ENCODE data around the gene COG5. TPM values are rescaled to one million over a fixed set of nuclear protein-coding genes. Genes with fewer than 3 reads are reported as not detected.

Gene COG5
- polyA plus RNA-seq, 3 donors, result 8.8 to 11.1 (median 9.8) TPM

DNA sequence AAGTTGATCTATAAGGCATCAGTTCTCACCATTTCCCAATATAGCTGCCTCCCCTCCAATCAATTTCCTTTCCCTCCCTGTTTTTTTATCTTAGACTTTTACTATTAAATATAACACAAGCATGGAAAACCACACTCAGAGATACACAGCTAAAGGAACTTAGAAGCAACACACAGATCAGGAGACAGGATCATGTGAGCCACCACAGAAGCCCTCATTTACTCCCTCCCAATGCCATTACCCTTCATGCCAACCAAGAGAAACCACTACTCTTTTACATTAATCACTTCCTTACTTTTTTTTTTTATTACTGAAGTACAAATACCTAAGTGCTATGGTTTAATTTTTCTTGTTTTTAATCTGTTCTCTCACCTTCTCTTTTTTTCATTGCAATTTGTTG, 33.0 kb downstream of the COG5 start:
- no peak overlapping the region for H3K27ac ChIP-seq (ENCODE audit: low read depth, low read length)

DNA sequence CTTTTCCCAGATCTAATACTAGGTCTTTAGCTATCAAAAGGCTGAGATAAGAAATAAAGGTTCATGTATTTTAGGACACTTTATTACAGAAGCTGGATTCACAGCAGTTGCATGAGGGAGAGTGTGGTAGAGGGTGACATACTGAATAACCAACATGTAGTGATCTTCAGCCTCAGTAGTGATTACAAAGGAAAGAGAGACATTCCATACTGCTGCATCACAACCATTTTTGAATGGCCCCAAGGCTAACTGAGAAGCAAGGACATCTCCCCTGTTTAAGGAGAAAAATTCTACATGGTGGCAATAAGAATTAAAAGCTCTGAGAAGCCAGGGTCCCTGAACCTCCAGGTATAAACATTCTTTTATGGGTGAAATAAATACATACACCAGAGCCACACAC, 35.3 kb downstream of the COG5 start:
- no peak overlapping the region for H3K27ac ChIP-seq (ENCODE audit: low read depth, low read length)

DNA sequence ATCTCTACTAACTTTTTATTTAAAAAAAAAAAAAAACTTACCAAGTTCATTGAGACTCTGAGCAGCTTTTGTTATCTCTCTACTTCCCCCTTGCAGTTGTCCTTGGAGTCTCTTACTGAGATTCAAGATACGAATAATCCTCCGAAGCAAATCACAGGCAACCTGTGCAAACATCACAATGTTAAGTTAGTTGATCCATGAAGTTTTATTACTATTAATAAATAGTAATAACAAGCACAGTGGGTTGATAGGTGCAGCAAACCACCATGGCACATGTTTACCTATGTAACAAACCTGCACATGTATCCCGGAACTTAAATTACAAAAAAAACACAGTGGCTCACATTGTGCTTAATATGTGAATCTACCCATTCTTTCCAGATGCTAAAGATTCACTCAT, 36.5 kb downstream of the COG5 start:
- WGBS, 3 donors, result 53 to 93% (median 89%) methylated on average over 3 of the region's 3 CpGs
- no peak overlapping the region for H3K27ac ChIP-seq (ENCODE audit: low read depth, low read length)

DNA sequence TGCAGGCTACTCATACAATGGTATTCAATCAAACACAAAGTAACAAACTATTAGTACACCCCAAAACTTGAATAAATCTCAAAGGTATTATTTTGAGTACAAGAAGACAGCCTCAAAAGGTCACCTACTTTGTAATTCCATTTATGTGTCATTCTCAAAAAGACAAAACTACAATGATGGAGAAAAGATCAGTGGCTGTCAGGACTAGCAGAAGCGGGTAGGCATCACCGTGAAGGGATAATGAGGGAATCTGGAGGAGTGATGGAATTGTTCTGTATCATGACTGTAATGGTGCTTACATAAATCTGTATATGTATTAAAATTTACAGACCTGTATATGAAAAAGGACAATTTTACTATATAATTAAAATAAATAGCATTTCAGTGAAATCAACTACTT, 37.0 kb downstream of the COG5 start:
- no peak overlapping the region for H3K27ac ChIP-seq (ENCODE audit: low read depth, low read length)
- 96 to 98% (median 97%) methylated on average over 2 of the region's 2 CpGs for WGBS, 3 donors

DNA sequence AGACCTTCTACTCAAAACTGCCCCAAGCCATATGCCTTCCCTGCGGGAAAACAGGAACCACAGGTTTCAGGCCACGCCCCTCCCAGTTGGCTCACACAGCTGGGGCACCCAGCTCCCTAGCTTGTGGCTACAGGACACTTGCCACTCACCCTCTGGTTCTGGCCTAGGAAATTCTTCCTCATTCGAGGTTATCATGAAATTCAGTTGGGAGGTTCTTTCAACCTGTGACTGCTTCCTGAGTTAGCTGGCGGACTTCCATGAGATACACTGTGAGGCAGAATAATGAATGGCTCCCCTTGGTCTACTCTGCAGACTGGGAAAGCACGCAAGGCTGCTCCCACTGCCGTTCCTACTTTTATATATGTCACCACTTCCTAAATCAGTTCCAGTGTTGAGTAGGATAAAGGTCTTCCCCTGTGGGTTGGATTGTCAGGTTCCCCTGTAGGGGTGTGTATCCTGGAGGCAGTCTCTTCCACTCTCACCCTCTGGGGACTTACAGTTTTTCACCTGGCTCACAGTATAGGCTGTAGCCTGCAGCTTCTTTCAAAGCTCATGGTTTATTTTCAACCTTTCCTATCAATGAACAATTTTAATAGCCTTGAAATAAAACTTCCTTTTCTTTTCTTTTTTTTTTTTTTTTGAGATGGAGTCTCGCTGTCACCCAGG, 56.9 kb downstream of the COG5 start:
- no peak overlapping the region for H3K27ac ChIP-seq (ENCODE audit: low read depth, low read length)
- 48 to 49% (median 49%) methylated on average over 7 of the region's 7 CpGs for WGBS, 3 donors

DNA sequence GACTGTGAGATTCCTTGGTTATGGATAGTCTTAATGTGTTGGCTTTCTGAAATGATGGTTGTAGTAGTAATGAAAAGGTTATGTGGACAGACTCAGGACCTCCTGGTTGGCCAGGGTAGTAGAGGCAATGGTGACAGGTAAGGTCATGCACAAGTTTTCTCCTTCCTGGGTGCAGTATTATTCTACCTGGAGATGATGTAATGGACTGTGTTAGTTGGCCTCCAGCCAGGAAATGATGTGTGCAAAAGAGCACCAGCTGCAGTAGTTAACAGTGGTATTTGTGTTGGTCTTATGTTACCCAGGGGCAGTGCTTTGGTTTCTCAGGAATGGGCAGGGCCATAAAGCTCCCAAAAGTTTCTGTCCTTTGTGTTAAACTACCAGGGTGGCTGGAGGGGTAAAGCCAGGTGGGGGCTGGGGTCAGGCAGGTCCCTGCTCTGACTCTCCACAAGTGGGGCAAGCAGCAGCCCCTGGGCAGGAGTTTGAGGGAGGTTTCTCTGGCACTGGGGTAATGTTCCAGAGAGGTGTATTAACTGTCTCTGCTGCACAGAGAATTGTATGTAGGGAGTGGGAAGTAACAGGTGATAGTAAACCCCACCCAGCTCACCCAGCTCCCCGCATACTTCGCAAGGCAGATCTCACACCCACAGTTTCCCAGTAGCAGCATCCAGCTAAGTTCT, 57.6 kb downstream of the COG5 start:
- WGBS, 3 donors, result 72 to 96% (median 94%) methylated on average over 2 of the region's 2 CpGs
- no peak overlapping the region for H3K27ac ChIP-seq (ENCODE audit: low read depth, low read length)

DNA sequence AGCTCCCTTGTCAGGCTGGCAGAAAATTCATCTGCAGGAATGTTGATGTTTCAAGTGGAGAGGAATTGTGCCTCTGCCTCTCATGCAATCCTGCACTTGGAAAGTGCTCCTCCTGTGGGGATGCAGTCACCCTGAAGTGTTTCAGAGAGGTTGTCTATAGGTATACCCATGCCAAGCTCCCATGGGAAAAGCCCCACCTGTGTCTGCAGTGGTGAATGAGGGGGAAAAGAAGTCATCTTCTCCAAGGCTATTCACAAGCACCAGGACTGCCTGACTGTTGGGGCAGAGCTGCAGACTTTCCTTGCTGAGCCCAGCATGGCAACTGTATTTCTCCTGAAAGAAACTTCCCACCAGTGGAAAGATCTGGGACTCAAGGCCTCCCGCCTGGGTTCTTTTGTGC, 58.4 kb downstream of the COG5 start:
- WGBS, 3 donors, result 83 to 100% (median 95%) methylated on average over 1 of the region's 1 CpG

DNA sequence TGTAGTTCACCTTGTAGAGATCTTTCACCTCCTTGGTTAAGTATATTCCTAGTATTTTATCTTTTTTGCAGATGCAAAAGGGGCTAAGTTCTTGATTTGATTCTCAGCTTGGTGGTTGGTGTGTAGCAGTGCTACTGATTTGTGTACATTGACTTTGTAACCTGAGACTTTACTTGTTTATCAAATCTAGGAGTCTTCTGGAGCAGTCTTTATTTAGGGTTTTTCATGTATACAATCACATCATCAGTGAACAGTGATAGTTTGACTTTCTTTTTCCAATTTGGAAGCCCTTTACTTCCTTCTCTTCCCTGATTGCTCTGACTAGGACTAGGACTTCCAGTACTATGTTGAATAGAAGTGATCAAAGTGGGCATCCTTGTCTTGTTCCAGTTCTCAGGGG, 60.0 kb downstream of the COG5 start:
- no peak overlapping the region for H3K27ac ChIP-seq (ENCODE audit: low read depth, low read length)

More for the DNA sequence above, 58.4 kb downstream of the COG5 start:
- no peak overlapping the region for H3K27ac ChIP-seq (ENCODE audit: low read depth, low read length)

DNA sequence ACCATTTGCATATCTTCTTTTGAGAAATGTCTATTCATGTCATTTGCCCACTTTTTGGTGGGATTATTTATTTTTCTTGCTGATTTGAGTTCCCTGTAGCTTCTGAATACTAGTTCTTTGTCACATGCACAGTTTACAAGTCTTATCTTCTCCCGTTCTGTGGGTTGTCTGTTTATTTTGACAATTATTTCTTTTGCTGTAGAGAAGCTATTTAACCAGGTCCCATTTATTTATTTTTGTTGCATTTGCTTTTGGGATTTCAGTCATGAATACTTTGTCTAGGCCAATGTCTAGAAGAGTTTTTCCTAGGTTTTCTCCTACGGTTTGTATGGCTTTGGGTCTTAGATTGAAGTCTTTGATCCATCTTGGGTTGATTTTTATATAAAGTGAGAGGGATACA, 60.9 kb downstream of the COG5 start:
- 92 to 94% (median 92%) methylated on average over 2 of the region's 2 CpGs for WGBS, 3 donors
- no peak overlapping the region for H3K27ac ChIP-seq (ENCODE audit: low read depth, low read length)

DNA sequence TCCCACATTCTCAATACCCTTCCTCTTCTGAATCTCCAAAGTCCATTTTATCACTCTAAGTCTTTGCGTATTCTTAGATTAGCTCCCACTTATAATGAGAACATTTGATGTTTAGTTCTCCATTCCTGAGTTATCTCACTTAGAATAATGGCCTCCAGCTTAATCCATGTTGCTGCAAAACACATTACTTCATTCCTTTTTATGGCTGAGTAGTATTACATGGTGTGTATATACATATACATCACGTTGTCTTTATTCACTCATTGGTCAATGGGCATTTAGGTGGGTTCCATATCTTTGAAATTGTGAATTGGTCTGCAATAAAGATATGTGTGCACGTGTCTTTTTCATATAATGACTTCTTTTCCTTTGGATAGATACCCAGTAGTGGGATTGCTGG, 61.6 kb downstream of the COG5 start:
- 87 to 94% (median 91%) methylated on average over 3 of the region's 3 CpGs for WGBS, 3 donors
- H3K27ac ChIP-seq (ENCODE audit: low read depth, low read length), result no peak overlapping the region

DNA sequence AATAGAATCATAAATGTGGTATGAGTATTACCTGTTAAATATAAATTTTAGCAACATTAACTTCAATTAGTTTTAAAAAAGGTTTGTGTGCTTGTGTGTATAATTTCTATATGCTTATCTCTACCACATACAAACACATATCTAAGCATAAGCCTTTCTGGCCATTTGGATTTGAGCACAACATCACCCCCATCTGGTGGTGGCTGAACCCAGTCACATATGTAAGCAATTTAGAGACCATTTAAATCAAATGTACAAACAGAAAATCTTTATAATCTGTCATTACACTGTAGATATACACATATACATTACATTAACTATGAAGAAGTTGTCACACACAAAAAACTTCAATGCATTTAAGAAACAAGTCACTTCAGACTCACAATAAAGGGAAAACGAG, 62.1 kb downstream of the COG5 start:
- 67 to 100% (median 95%) methylated on average over 1 of the region's 1 CpG for WGBS, 3 donors
- no peak overlapping the region for H3K27ac ChIP-seq (ENCODE audit: low read depth, low read length)

DNA sequence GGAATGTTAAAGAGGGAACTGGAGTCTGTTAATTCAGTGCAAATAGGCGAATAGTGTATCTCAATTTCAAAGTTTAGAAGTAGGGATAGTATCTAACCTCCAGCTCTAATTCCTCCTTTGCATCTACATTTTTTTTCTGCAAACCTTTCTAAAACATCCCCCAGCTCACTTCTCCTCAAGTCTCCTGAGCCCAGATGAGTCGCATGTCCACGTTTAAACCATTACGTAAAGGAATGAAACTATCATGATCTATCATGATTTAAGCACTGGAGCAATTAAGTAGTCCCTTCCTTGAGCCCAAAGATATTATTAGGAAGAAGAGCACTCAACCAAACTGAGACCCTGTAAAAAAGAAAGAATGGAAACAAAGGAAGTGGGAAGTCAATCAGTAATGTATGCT, 64.0 kb downstream of the COG5 start:
- H3K27ac ChIP-seq (ENCODE audit: low read depth, low read length), result no peak overlapping the region
- 84 to 87% (median 85%) methylated on average over 4 of the region's 4 CpGs for WGBS, 3 donors

DNA sequence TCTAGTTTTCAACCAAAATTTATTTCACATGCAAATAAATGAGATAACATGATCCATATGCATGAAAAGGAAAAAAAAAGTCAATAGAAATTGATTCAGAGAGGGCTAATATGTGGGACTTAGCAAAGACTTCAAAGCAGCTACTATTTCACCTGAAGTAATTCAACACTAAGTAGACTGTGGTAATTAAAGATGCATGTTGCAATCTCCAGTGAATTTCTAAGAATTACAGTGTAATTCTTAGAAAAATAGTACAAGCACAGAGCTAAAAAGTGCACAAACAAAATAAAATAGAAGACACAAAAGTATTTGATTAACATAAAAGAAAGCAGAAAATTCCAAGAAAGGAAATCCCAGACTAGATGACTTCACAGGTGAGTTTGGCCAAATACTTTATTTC, 68.2 kb downstream of the COG5 start:
- no peak overlapping the region for H3K27ac ChIP-seq (ENCODE audit: low read depth, low read length)

DNA sequence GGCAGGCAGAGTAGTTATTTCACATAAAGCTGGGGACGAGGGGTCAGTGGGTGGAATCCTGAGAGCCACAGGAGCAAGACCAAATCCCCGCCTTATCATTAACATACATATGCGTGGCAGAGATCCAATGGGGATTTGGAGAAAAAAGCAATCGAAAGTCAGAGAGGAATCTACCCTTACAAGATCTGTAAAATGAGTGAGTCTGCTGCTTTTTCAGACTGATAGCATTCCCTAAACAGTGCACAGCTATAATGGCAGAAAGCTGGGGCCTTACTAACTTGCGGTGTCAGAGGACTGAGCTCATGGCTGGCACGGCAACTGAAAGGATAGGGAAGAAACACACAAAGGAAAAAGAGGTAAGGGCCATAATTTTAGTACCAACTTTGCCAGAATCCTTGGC, 68.8 kb downstream of the COG5 start:
- 87 to 95% (median 93%) methylated on average over 6 of the region's 6 CpGs for WGBS, 3 donors
- no peak overlapping the region for H3K27ac ChIP-seq (ENCODE audit: low read depth, low read length)

DNA sequence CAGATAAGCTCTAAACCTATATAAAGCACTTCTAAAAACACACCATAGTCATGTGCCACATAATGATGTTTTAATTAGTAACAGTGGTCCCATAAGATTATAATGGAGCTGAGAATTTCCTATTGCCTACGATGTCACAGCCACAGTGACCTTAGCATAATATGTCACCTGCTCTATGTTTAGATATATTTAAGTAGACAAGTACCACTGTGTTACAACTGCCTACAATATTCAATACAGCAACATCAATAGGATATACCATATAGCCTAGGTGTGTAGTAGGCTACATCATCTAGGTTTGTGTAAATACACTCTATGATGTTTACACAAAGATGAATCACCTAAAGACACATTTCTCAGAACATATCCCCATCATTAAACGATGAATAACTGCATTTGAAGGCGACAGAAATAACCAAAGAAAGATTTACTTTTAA, 69.4 kb downstream of the COG5 start:
- 84 to 91% (median 84%) methylated on average over 3 of the region's 3 CpGs for WGBS, 3 donors
- H3K27ac ChIP-seq (ENCODE audit: low read depth, low read length), result no peak overlapping the region

DNA sequence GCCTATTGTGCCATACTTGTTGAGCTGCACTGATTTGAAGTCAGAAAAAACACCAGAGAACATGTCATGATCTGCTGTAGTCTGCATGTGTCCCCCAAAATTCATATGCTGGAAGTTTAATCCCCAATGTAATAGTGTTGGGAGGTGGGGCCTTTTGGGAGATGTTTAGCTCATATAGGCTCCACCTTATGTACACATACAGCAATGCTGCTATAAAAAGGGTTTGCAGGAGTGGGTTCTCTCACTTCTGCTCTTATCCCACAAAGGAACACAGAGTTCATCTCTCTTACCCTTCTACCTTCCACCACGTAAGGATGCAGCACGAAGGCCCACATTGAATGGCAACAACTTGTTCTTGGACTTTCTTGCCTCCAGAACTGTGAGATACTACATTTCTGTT, 70.8 kb downstream of the COG5 start:
- H3K27ac ChIP-seq (ENCODE audit: low read depth, low read length), result no peak overlapping the region
- WGBS, 3 donors, result 98 to 100% (median 98%) methylated on average over 2 of the region's 2 CpGs

DNA sequence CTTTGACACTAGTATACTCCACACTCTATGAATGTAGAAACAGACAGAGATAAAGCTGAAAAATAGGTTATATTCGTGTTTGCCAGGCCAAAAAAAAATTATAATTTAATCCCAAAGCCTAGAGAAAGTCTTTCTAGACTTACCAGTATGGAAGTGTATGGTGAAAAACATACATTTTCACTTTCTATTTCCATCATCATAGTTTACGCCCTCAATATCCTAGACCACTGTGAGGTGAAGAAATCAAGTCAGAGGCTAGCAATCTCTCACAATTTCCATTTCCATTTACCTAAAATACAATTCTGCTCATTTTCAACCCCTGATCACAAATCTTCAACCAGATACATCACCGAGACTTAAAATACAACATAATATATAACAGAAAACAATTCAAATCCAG, 77.7 kb downstream of the COG5 start:
- WGBS, 3 donors, result 89 to 91% (median 90%) methylated on average over 3 of the region's 3 CpGs
- no peak overlapping the region for H3K27ac ChIP-seq (ENCODE audit: low read depth, low read length)

DNA sequence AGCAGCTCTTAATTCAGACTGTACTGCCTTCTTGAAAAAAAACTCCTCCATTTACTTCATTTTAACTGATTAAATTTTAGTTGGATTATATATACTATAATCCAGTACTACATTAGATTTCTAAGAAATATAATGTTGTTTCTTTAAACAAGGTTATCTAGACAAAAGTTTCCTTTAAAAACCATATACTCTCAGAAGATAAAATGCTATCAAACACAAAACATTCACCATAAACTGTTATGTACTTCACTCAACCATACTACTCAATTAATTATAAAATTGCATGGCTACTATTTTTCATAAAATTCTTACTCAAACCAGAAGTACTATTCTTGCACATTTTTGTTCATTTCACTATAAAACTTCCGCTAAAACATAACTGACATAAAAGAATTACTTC, 81.1 kb downstream of the COG5 start:
- WGBS, 3 donors, result 96 to 100% (median 98%) methylated on average over 1 of the region's 1 CpG
- H3K27ac ChIP-seq (ENCODE audit: low read depth, low read length), result no peak overlapping the region

DNA sequence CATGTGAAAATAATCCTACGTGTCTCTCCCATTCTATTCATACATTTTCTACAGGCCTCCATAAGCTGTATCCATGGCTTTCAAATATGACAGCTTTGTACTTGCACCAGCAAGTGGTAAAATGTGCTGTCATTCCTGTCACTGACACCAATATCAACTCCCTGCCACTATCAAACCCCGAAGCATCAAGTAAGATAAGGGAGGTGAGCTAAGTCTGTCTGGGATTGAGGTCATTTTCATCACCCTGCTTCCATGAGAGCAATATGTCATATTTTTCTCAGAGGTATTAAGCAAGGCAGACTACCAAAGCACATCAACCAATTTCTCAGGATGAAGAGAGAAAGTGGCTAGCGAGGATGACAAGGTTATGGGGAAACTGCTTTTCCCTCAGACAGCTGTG, 82.8 kb downstream of the COG5 start:
- no peak overlapping the region for H3K27ac ChIP-seq (ENCODE audit: low read depth, low read length)
- 88 to 96% (median 92%) methylated on average over 3 of the region's 3 CpGs for WGBS, 3 donors

DNA sequence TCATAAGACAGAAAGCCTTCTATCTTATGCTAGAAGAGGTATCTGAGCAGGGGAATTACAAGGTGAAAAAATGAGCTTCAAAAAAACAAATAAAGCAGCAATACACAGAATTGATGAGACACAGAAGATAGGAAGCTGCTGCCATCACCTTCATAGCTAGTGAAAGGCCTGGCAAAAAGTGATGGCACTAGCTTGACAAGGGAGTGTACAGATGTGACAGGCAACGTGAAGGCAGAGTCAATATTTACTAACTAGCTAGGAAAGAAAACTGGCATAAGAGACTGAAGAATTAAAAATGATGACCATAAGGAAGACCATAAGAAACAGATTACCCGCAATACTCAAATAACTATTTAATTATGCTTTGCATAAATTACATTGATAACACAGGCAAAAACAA, 84.4 kb downstream of the COG5 start:
- no peak overlapping the region for H3K27ac ChIP-seq (ENCODE audit: low read depth, low read length)
- WGBS, 3 donors, result 61 to 95% (median 93%) methylated on average over 2 of the region's 2 CpGs

DNA sequence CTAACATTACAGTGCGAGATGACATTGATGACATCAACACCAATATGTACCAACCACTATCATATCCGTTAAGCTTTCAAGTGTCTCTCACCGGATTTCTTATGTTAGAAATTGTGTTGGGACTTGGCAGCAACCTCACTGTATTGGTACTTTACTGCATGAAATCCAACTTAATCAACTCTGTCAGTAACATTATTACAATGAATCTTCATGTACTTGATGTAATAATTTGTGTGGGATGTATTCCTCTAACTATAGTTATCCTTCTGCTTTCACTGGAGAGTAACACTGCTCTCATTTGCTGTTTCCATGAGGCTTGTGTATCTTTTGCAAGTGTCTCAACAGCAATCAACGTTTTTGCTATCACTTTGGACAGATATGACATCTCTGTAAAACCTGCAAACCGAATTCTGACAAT, 89.6 kb downstream of the COG5 start:
- WGBS, 3 donors, result 81 to 88% (median 88%) methylated on average over 5 of the region's 5 CpGs
- H3K27ac ChIP-seq (ENCODE audit: low read depth, low read length), result no peak overlapping the region
